SK-N-SH (cell line): ENCODE data around the gene CCDC102A. TPM values are rescaled to one million over a fixed set of nuclear protein-coding genes. Genes with fewer than 3 reads are reported as not detected.

Experiments
- CTCF ChIA-PET: fragments of 300-600, 350-600 bp; formaldehyde crosslinking; extraction: SDS; loops from one replicate; lab custom pipeline; 2021; lab: Yijun Ruan, JAX
- POLR2A ChIA-PET: fragments of 350-600 bp; sonication (Branson Sonifier 250); formaldehyde crosslinking; extraction: SDS; loops from one replicate; lab custom pipeline; 2020; ENCODE audit warnings: antibody characterized with exemption, inconsistent platforms; lab: Yijun Ruan, JAX
- DNase-seq: peaks from one replicate; pipeline ENCODE4 v3.0.0; 2012
- H2AFZ ChIP-seq: fragments of 200-600 bp; sonication (generic); 2 replicates; pipeline ENCODE4 v1.8.1; 2016; ENCODE audit warnings: antibody characterized with exemption, mild to moderate bottlenecking, low read depth
- H3F3A ChIP-seq: fragments of 200-600 bp; sonication (generic); replicated peaks from 2 replicates; pipeline ENCODE3; 2016; ENCODE audit warnings: antibody characterized with exemption, mild to moderate bottlenecking; ENCODE audit not compliant: insufficient read depth
- H3K27ac ChIP-seq, 2 experiments: fragments of 200-500 bp in 1 of 2; fragments of 200-600 bp in 1 of 2; sonication (Bioruptor generic) in 1 of 2; sonication (generic), shearing (Covaris generic) in 1 of 2; 2 replicates each; pipeline versions ENCODE4 v1.5.1 to v1.6.1; 2014 to 2016; ENCODE audit warnings: low read depth in 2 of 2, inconsistent platforms in 1 of 2, low read length in 1 of 2, mild to moderate bottlenecking in 1 of 2, mixed read lengths in 1 of 2
- H3K27me3 ChIP-seq: fragments of 200-600 bp; sonication (generic), shearing (Covaris generic); 2 replicates; pipeline ENCODE4 v1.6.1; 2016; ENCODE audit warnings: mixed run types; ENCODE audit not compliant: insufficient read depth
- H3K36me3 ChIP-seq, 2 experiments: fragments of 200-500 bp in 1 of 2; fragments of 200-600 bp in 1 of 2; sonication (Bioruptor generic) in 1 of 2; sonication (generic) in 1 of 2; replicated peaks in 1 of 2; 2 replicates each; pipeline versions ENCODE3 to v1.5.1; 2014 to 2016; ENCODE audit warnings: low read length in 1 of 2, mild to moderate bottlenecking in 1 of 2; ENCODE audit not compliant: insufficient read depth in 2 of 2, control insufficient read depth in 1 of 2
- H3K4me1 ChIP-seq, 2 experiments: fragments of 200-500 bp in 1 of 2; fragments of 200-600 bp in 1 of 2; sonication (Bioruptor generic) in 1 of 2; sonication (generic), shearing (Covaris generic) in 1 of 2; 2 replicates each; pipeline versions ENCODE4 v1.5.1 to v1.6.1; 2014 to 2016; ENCODE audit warnings: low read depth in 1 of 2, low read length in 1 of 2, mixed run types in 1 of 2; ENCODE audit not compliant: insufficient read depth in 2 of 2, control insufficient read depth in 1 of 2
- H3K4me2 ChIP-seq: fragments of 200-600 bp; sonication (generic), shearing (Covaris generic); 2 replicates; pipeline ENCODE4 v1.6.1; 2017; ENCODE audit warnings: mixed run types
- H3K4me3 ChIP-seq, 2 experiments: fragments of 200-500 bp in 1 of 2; fragments of 200-600 bp in 1 of 2; sonication (Bioruptor generic) in 1 of 2; sonication (generic), shearing (Covaris generic) in 1 of 2; 2 replicates each; pipeline versions ENCODE4 v1.5.1 to v1.8.1; 2014 to 2016; ENCODE audit warnings: low read depth in 2 of 2, inconsistent platforms in 1 of 2, low read length in 1 of 2, mild to moderate bottlenecking in 1 of 2, mixed read lengths in 1 of 2, moderate library complexity in 1 of 2
- H3K79me2 ChIP-seq: fragments of 200-600 bp; sonication (generic); 2 replicates; pipeline ENCODE4 v1.8.1; 2017; ENCODE audit warnings: mild to moderate bottlenecking; ENCODE audit not compliant: insufficient read depth
- H3K9ac ChIP-seq: fragments of 200-600 bp; sonication (generic); 2 replicates; pipeline ENCODE4 v1.6.1; 2017; ENCODE audit warnings: mixed run types
- H3K9me2 ChIP-seq: fragments of 200-600 bp; sonication (generic); 2 replicates; pipeline ENCODE4 v1.6.1; 2017; ENCODE audit warnings: mixed run types
- H3K9me3 ChIP-seq: fragments of 200-600 bp; sonication (generic); 2 replicates; pipeline ENCODE4 v1.6.1; 2017; ENCODE audit warnings: mixed run types, mild to moderate bottlenecking, moderate library complexity
- H4K20me1 ChIP-seq: fragments of 200-600 bp; sonication (generic); 2 replicates; pipeline ENCODE4 v1.6.1; 2017; ENCODE audit warnings: mild to moderate bottlenecking, mixed run types; ENCODE audit not compliant: insufficient read depth
- ELF1 ChIP-seq: IDR thresholded peaks from 2 replicates; pipeline ENCODE4 v1.4.0; 2012
- EZH2phosphoT487 ChIP-seq: fragments of 200-600 bp; sonication (generic); IDR thresholded peaks from 2 replicates; pipeline ENCODE4 v1.6.1; 2017; ENCODE audit warnings: low read depth, mixed run types, mild to moderate bottlenecking, antibody characterized with exemption, moderate library complexity, borderline replicate concordance
- MXI1 ChIP-seq: IDR thresholded peaks from 2 replicates; pipeline ENCODE4 v1.6.1; 2012; ENCODE audit warnings: mild to moderate bottlenecking, low read depth, low read length, improper control_type of control experiment
- NRF1 ChIP-seq: IDR thresholded peaks from 2 replicates; pipeline ENCODE4 v1.6.1; 2012; ENCODE audit warnings: low read depth, mild to moderate bottlenecking, low read length
- WGBS: methylation state at CpG from one replicate; pipeline ENCODE4 v1.1.6; 2017; ENCODE audit warnings: low lambda C conversion rate; 5-methylcytosine and 5-hydroxymethylcytosine counted together
- polyA plus RNA-seq, 3 experiments: library from polyadenylated mRNA; depleted of rRNA; stranded (reverse); fragments of >200 nt; gene quantifications; 2 replicates each; pipeline ENCODE4 v1.2.3, GENCODE V29; 2012

Gene CCDC102A
- polyA plus RNA-seq, 1 of the 3 experiments (the other 2 are of a cell fraction) = 26.2 TPM

GRCh38 chr16:57485916-57486857, 50.2 kb downstream of the CCDC102A start, which contains the start of gene DOK4:
Gene DOK4, minus strand, starts transcription at chr16:57486493. Its CDS starts 6,986 bp downstream, at chr16:57479507.
- H3K9me2 ChIP-seq = no peaks in the 10 kb centered on the region
- ChIA-PET CTCF (interaction anchor here (0.8 to 21.0 kb wide), 6 partner anchors 9 to 90 kb away, joined by 3 to 354 read pairs (median 5); no protein-coding TSS in a partner anchor), POLR2A (interaction anchor here (1.0 to 10.0 kb wide), 5 partner anchors 13 to 31 kb away, joined by 4 to 152 read pairs (median 10); partner anchors contain the start of gene POLR2C)
- peak; percentile 98 for DNase-seq
- H3K27ac ChIP-seq = peak within 1 kb of the TSS in 1 of 2 experiments; percentile 94; a peak in 2 of 4 replicates
- H2AFZ ChIP-seq = peak within 1 kb of the TSS; percentile 89
- no peaks in the 10 kb centered on the region for H4K20me1 ChIP-seq
- H3K9ac ChIP-seq = peak within 1 kb of the TSS; percentile 64
- 4% methylated on average over 23 of the region's 73 CpGs for WGBS
- no peaks in the 10 kb centered on the region for H3K36me3 ChIP-seq
- no peaks in the 10 kb centered on the region for H3K27me3 ChIP-seq
- no peaks in the 10 kb centered on the region; the same call in 1 of the 2 replicates for H3K79me2 ChIP-seq
- H3K4me3 ChIP-seq = peak within 1 kb of the TSS; percentile 67 to 83
- H3F3A ChIP-seq = peaks cover 4% of the 10 kb centered on the region
- no peak for TF ChIP-seq NRF1
- TF ChIP-seq MXI1 = peak; percentile 34; the same call in 1 of the 2 replicates
- H3K4me1 ChIP-seq = peaks cover 0 to 42% of the 10 kb centered on the region in 2 experiments; a peak in 1 of 4 replicates
- no peaks in the 10 kb centered on the region for H3K9me3 ChIP-seq
- H3K4me2 ChIP-seq = peak within 1 kb of the TSS; percentile 97

- no peaks in the 10 kb centered on the region for H4K20me1 ChIP-seq
- H3K27me3 ChIP-seq = no peaks in the 10 kb centered on the region
- no peak for DNase-seq
- CTCF ChIA-PET = interaction anchor here (1.3 to 21.0 kb wide), 4 partner anchors 9 to 90 kb away, joined by 3 to 354 read pairs (median 12); no protein-coding TSS in a partner anchor
- peaks cover 5% of the 10 kb centered on the region for H3F3A ChIP-seq
- H3K4me3 ChIP-seq = peak overlapping the region; percentile 67 to 83
- H3K9me2 ChIP-seq = no peaks in the 10 kb centered on the region
- peak overlapping the region; percentile 97 for H3K4me2 ChIP-seq
- H3K9me3 ChIP-seq = no peaks in the 10 kb centered on the region
- no peak for TF ChIP-seq EZH2phosphoT487
- TF ChIP-seq MXI1 = 0 out of 2 replicates have a peak, but pooled peaks have one; percentile 39
- no peak for TF ChIP-seq ELF1
- TF ChIP-seq, all 33 proteins: peak for 1
- Histone ChIP-seq H3K27ac (peak overlapping the region in 1 of 2 experiments; percentile 94; a peak in 2 of 4 replicates), H3K36me3 (no peaks in the 10 kb centered on the region), H3K4me1 (peaks cover 3 to 51% of the 10 kb centered on the region in 2 experiments; a peak in 3 of 4 replicates), H3K79me2 (no peaks in the 10 kb centered on the region; the same call in 1 of the 2 replicates), H3K9ac (peak overlapping the region; percentile 64), H2AFZ (peak overlapping the region; percentile 71; the same call in 1 of the 2 replicates)
- 57% methylated on average over 12 of the region's 14 CpGs for WGBS
- POLR2A ChIA-PET = interaction anchor here (0.6 to 10.0 kb wide), 9 partner anchors 12 to 547 kb away, joined by 3 to 152 read pairs (median 6); partner anchors contain the start of genes CIAPIN1, COQ9 and POLR2C
Measured at GRCh38 chr16:57485091-57485915, 51.1 kb downstream of the CCDC102A start.
